Measurements from ENCODE around the gene FAR1.
A peak's percentile ranks its signal among the peaks of the same experiment; 100 is the strongest.

FAR1 gene

DNA sequence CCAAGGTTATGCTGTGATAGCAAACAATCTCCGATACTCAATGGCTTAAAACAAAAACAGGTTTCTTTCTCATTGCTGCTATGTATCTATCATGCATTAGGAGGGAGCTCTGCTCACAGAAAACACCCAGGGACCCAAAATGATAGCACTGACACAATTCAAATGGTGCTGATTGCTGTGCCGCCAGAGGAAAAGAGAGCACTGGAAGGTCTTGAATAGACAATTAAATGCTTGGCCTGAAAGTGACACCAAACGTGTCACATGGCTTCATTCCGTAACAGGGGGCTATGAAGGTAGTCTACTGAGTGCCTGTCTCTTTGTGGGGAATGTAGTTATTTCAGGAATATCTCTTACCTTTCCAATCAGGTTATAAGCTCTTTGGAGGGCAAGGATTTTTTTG lies 94.2 kb downstream of the FAR1 start:
- DNase-seq (ENCODE audit: insufficient read length, low spot score), result no peak
- no peak for TF ChIP-seq CTCF (IDR thresholded peaks at IDR 0.05; ENCODE audit: insufficient read depth, missing control alignments)
- no peak for FAIRE-seq

GRCh38 chr11:13763341-13763740 lies 94.9 kb downstream of the FAR1 start:
- DNase-seq (ENCODE audit: insufficient read length, low spot score) (no peak), FAIRE-seq (no peak)
- TF ChIP-seq CTCF (IDR thresholded peaks at IDR 0.05; ENCODE audit: insufficient read depth, missing control alignments), result no peak

DNA sequence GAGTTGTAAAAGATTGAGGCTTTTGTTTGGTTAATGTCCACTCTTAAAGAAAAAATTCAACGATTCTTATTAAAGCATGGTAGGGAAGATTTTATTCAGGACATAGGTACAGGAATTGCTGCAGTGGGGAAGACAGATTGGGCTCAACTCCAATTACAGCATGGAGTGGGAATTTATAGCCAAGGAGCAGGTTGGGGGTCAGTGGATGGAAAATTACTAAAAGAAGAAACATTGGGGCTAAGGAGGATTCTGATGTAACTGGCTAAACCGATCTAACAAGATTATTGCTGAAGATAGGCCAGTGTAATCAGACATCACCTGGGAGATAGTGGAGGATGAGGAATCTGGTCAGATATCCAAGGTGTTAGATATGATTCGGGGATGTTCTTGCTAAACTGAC lies 97.4 kb downstream of the FAR1 start:
- no peak for TF ChIP-seq CTCF (IDR thresholded peaks at IDR 0.05; ENCODE audit: insufficient read depth, missing control alignments)
- FAIRE-seq (no peak), DNase-seq (ENCODE audit: insufficient read length, low spot score) (no peak)

DNA sequence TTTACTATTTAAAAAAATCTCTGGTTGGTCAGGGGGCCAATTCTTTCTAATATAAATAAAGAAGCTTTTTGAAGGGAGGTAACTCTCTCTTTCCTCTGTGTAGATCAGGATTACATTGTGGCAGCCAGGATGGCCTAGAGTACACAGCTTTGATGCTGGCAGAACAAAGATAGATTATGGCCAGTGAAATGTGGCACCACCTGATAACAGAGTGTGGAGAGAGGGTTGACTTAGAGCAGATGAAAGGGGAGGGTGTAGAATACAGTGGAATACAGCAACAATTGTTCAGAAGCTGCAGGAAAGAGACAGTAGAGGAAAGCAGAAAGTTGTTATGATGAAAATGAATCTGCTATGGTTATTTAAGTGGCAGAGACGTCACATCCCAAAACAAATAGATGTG lies 99.0 kb downstream of the FAR1 start:
- FAIRE-seq (no peak), DNase-seq (ENCODE audit: insufficient read length, low spot score) (no peak)
- TF ChIP-seq CTCF (IDR thresholded peaks at IDR 0.05; ENCODE audit: insufficient read depth, missing control alignments), result no peak

DNA sequence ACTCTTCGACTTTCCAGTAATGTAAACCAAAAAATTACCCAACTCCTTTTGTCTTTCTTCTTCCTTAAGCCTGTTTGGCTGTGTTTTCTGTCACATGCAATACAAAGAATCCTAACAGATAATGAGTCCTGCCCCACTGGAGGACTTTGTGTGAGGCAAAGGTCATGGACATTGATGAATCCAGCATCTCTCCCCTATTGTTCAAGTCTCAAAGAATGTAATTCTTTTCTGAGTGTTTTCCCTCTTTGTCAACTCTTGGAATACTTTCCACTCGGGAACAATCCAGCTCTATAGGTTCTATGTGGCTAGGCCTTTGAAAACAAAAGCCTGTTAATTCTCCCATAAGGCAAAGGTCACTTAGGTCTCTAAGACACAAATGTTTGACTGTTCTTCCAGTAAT lies 100.7 kb downstream of the FAR1 start:
- DNase-seq (ENCODE audit: insufficient read length, low spot score) (no peak), FAIRE-seq (no peak)
- TF ChIP-seq CTCF (IDR thresholded peaks at IDR 0.05; ENCODE audit: insufficient read depth, missing control alignments), result no peak

- TF ChIP-seq CTCF (IDR thresholded peaks at IDR 0.05; ENCODE audit: insufficient read depth, missing control alignments), result no peak
- FAIRE-seq, result no peak
- no peak for DNase-seq (ENCODE audit: insufficient read length, low spot score)
These were observed 102.7 kb downstream of the FAR1 start for GRCh38 chr11:13771151-13771550.

- TF ChIP-seq CTCF (IDR thresholded peaks at IDR 0.05; ENCODE audit: insufficient read depth, missing control alignments), result peak; percentile 71
- DNase-seq (ENCODE audit: insufficient read length, low spot score), result no peak
- peak; percentile 48 for FAIRE-seq
These were observed 104.0 kb downstream of the FAR1 start for GRCh38 chr11:13772223-13773046.
